Breast epithelium (tissue), 3 donors: ENCODE measurements around the gene FYN.

Experiments
- CTCF ChIP-seq, 3 donors: fragments of 450-650 bp; IDR thresholded peaks; one replicate each; pipeline ENCODE4 v1.5.1; 2016 to 2017; ENCODE audit warnings: antibody characterized with exemption in 3 of 3, mild to moderate bottlenecking in 3 of 3, moderate library complexity in 3 of 3
- POLR2A ChIP-seq: fragments of 450-650 bp; IDR thresholded peaks from one replicate; pipeline ENCODE4 v1.6.1; 2016; ENCODE audit warnings: antibody characterized with exemption, mild to moderate bottlenecking, moderate library complexity

- TF ChIP-seq CTCF (IDR thresholded peaks at IDR 0.05) (no peak), POLR2A (no peak)
These were observed 20.5 kb downstream of the FYN start for GRCh38 chr6:111852725-111853124.
